Measurements from ENCODE around the gene SPTLC3.

Gene SPTLC3

DNA sequence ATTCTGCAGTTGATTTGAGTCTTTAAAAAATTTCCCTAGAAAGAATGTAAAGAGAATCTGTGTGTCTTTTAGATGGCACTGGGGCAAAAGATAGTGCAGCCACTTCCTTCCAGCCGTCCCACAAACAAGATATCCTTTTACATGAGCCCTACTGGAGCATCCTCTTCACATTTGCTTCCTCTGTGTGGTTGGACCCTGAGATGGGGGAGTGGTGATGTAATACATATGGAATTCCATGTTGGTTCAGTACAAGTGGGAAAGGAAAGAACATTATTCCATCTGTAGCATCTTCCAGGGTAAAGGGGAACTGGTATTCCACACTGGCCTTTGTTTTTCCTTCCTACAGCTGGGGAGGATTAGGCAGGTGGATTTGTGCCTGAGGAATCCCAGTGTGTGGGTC, 133.4 kb downstream of the SPTLC3 start:
- no peak for DNase-seq

DNA sequence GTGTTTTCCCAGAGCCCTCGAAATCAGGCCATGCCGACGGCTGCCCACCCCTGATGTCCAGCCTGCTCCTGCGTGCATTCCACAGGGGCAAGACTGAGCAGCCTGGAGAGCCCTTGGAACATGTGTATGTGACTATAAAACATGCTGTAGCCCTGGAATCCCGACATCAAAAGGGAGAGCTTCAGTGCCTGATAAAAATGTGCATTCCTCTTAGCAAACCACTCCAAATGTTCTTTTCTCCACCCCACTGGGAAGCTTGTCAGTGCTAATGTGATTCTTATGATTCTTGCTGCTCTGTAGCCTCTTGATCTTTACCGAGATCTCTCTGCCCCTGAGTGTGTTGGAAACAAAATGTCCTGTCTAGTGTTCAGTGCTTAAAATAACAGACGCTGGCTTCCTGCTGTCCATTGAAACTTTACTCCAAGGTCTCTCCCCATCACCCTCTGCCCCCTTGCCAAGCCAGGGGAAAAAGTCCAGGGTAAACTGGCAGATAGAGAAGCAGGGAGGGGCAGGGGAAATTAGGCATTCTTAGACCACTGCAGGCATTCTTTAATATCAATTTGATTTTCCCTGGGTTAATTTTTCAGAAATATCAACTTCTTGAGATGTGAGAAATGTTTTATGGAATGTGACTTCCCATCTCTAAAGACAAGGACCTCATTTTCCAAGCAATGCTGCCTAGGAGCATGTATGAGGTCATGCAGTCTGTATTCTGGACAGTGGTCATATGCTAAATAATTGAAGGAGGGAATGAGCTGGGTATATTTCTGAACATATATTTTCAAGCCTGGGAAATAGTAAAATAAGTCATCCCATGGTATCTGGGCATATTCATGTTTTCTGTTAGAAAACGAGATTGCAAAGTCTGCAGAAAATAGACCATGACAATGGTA, 138.5 kb downstream of the SPTLC3 start:
- DNase-seq, result no peak

DNA sequence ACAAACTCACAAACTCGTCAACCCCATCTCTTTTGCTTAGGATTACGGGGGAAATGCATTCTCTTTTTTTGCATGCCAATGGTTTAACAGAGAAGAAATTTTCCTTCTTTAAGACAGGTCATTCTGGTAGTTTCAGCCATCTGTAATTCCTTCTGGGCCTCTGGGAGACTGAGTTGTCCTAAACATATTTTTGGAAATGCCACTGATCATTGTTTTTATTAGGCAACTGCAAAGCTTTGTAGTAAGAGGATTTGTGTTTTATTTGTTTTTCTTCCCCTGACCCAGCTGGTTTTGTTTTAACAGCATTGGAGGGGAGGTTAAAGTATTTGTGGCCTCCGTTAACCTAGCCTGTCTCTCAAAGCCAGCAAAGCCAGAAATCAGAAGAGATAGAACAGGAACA, 139.2 kb downstream of the SPTLC3 start:
- DNase-seq, result no peak

DNA sequence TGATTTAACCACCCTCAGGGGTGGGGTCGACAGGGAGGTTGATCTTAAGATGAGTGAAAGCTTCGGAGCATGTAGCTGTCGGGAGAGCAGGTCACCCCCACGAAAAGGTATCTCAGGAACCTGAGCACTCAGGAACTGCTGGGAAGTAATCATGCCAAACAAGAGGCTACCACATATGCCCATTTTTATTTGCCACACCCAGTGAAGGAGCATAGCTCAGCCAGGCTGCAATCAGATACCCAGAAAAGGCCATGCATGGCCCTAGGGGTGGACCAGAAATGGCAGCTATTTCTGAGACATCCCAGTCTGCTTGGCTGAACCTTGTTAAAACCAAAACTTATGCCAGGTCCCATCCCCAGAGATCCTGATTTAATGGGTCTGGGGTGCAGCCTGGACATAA, 139.6 kb downstream of the SPTLC3 start:
- no peak for DNase-seq

DNA sequence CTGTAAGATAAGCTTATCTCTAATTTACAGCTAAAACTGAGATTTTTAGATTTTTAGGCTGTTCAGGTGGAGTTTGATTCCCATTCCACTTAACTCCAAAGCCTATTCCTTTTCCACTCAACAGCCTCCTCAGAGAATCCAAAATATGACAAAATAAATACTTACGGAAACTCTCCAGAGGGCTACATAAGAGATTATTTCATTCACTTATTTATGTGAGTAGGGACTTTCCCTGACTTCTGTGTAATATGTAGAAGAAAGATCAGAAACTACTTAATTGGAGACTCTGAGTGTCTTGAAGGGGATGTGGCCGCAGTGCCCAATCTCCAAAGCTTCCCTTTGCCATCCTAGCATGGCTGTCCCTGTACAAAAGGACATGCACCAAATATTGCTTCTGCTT, 140.2 kb downstream of the SPTLC3 start:
- DNase-seq, result no peak

DNA sequence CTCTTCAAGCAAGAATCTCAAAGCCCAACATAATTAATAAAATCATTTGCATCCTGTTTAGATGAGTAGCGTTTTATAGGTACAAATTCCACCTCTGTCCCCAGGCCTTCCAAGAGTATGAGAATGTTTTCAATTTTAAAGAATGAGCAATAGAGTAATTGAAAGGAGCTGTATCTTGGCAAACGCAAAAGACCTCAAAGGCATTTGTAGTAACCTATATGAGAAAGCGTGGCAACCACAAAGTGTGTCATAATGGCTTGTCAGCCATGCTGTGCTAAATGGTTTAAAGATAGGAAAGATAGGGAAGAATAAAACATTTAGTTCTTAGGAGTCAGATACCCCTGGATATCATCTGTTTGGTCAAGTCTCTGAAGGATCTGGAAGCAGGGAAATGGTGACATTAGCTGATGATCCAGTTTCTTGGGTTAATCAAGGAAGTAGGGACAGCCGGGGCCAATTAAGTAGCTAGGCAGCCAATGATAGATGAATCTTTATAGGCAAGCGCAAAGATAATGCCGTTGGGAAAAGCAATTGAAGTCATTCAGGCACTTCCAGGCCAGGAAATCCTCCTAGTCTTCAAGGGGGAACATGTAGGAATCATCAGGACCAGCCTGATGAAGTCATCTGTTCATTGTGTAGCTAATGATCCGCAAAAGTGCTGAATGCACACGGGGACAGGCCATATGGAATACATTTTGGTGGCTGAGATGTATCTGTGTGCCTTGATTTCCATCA, 140.8 kb downstream of the SPTLC3 start:
- no peak for DNase-seq

DNA sequence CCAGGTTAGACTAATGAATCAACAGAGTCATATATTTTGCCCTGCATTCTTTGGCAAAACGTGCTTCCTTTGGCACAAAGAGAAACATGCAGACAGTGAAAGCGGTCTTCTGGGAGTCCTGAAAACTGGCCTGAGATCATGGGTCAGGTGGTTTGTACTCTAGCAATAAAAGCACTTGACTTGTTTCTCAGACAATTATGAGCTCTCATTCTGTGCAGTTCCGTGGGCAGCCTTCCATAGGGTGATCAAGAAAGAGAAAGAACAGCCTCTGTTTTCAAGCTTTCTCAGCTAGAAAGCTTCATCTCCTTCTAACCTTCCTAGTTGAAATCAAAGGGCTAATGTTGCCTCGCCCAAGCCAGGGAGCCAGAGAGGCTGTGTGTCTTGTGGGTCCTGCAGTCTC, 149.6 kb downstream of the SPTLC3 start:
- DNase-seq, result no peak

DNA sequence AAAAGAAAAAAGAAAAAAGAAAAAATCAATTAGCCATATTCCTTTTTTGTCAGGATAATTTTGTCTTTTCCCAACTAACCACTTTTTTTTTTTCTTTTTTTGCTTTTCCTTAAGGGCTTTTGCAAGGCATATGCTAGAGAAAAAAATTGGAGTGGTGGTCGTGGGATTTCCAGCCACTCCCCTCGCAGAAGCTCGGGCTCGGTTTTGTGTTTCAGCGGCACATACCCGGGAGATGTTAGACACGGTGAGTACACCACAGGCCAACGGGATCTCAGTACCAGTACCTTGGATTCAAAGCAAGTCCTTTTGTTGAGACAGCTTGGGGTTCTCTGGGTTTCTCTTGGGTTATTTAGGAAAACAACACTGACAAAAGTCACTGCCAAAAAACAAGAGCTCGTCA, 151.1 kb downstream of the SPTLC3 start:
- no peak for DNase-seq

DNA sequence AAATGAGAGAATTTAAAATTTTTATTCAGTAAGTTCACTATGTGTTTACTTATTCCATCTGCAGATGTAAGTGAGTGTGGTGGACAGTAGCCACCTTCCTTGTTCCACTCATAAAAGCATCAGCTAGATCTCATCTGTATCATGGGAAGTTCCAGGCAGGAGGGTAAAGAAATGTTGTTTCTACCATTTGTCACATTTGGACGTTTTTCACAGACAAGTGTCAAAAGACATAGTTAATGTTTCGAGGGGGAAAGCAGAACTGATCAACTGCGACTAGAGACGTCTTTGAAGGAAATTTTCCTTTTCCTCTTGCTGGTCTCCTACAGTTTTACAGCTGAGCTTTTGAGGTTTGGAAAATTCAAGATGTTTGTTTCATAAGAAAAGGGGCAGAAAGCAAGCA, 156.4 kb downstream of the SPTLC3 start:
- DNase-seq, result no peak

DNA sequence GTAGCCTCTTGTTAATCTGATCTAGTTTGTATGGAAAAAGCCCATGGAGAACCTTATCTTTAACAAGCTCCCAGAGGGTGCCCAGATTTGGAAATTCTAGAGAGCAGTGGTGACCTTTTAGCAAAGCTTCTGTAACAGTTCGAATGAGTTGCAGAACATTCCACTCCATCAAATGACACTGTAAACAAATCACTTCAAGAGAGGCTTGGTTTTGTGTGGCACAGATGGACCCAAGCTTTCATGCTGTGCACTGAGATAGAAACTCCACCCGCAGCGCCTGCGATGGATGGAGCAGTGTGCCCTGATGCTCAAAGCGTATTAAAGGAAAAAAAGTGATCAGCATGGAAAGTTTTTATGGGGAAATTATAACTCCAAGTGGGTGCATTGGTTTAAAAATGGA, 157.2 kb downstream of the SPTLC3 start:
- no peak for DNase-seq

DNA sequence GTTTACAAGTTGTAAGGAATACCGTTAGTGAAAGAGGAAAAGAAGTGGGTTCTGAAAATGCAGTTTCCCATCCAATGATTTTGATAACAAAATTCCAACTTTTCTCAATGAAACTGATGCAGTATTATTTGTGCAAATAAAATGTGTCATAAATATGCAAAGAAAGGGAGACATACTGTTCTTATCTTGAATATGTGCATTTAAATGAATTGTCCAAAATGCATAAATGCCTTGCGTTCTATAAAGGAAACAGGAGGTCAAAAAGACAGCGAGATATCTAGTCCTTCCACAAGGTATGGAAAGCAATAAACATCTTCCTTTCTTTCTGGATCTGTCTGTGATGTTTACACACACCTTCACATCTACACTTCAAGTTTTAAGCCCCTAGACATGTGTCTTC, 157.7 kb downstream of the SPTLC3 start:
- no peak for DNase-seq

DNA sequence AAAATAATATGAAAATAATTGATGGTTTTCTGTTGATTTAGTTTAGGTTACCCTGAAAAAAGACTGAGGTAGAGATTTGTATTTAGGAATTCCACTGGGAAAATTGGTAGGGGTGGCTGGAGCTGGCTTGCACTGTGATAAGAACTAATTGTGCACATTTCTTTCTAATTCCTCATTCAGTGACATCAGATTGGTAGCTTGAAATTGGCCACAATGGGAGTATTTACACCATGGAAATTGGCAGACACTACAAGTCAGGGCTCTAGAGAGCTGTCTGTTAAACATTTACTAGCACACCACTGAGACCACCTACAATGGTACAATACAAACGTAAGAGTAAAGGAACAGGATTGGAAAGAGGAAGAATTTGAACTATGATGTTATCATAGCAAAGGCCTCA, 160.3 kb downstream of the SPTLC3 start:
- DNase-seq, result no peak

DNA sequence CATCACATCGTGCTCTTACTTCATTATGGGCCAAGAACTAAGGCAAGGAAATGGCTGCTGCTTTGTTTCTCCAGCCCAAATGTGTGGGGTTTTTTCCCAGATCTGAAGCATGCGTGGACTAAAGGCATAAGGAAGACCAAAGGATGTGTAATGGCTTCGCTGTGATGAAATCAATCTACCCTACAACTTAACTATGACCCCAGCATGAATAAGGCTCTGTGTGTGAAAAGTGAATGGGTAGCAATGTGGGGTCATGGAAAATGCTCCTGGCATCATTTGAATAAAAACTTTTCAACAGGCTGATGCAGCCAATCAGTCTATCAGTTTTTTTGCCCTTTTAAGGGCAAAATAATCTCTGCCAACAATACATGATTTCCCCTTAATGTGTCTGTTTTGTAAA, 162.0 kb downstream of the SPTLC3 start:
- no peak for DNase-seq

DNA sequence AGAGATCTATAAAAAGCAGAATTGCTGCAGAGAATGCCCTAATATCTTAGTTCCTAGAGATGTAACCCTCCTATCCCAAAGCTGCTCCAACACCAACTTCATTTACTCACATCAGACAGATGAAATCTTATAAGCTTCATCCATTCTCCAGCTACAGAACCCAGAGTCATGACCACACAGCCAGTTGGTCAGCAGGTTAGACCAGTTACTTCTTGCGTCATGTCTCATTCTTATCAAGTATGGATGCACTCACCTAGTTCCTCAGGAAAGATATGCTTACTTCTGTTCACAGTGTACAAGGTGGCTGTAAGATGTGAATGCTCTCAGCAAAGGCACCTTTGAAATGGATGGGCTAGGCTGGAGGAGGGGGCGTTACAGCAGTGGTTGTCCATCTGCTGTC, 164.4 kb downstream of the SPTLC3 start:
- no peak for DNase-seq

DNA sequence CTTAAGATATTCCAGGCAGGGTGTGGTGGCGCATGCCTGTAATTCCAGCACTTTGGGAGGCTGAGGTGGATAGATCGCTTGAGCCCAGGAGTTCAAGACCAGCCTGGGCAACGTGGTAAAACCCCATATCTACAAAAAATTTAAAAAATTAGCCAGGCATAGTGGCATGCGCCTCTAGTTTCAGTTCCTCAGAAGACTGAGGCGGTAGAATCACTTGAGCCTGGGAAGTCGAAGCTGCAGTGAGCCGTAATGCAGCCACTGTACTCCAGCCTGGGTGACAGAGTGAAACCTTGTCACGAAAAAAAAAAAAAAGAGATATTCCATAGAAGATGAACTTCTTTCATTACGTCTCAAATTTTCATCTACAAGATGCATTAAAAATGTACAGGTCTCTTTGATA, 165.6 kb downstream of the SPTLC3 start:
- DNase-seq, result no peak

DNA sequence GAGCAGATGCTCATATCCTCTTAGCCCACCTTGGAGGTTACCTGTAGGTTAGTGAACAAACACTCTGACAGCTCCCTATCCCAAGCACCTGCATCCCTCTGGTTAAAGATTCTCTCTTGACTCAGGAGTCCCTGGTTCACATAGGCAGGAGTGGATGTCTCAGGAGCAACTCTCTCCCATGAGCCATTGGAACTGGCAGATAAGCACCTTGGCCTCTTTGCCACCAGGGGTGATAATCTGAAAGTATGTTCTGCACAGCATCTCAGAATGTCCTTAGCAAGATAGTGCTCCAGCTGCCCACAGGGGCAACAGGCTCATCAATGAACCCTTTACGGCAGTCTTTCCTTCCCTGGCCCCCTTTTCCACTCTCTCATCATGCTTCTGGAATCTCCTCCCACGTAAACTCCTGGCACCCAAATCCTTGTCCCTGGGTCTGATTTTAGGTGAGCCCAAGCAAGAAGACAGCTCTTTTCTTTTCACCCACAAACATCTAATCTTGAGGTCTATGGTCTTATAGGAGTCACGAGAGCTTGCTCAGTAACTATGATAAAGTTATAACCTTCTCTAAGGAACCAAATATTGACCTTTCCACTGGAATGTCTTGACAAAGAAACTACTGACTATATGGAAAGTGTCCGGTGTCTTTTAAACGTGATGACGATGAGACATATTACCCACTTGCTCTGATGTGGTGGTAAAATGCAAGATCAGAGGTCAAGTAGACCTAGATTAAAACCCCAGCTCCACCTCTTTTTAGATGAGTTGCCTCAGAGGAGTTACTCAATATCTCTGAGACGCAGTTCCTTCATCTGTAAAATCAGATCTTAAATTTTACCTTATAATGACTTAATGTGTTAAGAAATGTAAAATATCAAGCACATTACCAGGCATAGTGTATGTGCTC, 172.5 kb downstream of the SPTLC3 start:
- DNase-seq, result no peak

DNA sequence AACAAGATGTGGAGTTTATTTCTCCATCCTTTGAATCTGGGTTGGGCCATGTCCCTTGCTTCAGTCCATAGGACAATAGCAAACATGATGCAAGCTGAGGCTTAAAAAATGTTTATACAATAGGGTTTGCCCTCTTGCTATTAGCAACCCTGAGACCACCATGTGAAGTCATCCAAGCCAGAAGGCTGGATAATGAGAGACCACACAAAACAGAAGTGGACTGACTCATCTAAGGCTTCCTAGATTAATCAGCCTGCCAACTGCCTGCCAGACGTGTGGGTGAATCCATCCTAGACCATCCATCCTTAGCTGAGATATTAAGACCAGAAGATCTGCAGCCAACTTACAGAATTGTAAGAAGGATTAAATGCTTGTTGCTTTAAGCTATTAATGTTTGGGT, 174.2 kb downstream of the SPTLC3 start:
- no peak for DNase-seq

DNA sequence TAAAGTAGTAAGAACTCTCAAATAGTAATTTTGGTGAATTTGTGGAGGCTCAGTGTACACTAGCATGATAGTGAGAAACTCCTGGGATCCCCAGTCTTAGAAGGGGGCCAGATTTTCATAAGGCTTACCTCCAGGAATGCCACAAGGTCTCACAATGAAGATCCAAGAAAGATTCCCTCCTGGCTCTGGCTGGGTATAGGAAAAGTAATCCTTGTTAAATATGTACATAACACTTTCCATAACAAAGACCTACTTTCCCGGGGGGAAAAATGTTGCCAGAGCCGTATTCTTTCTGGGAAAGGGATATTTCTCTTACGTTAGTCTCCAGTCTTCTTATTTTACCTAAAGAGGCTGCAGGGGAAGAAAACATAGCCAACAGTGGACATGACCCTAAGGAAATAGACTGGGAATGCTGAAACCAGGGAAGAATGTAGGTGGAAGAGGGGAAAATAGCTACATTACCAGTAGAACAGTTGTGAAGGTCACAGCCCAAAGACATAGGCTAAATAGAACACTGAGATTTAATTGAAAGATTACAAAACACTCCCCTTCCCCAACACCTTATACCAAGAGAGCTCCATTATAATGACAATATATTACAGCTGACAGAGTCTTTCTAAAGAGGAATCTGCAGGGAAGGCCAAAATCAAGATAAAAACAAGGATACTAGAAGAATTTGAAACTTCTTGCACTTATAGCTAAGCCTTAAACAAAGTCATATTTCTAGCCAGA, 177.4 kb downstream of the SPTLC3 start:
- DNase-seq, result no peak

DNA sequence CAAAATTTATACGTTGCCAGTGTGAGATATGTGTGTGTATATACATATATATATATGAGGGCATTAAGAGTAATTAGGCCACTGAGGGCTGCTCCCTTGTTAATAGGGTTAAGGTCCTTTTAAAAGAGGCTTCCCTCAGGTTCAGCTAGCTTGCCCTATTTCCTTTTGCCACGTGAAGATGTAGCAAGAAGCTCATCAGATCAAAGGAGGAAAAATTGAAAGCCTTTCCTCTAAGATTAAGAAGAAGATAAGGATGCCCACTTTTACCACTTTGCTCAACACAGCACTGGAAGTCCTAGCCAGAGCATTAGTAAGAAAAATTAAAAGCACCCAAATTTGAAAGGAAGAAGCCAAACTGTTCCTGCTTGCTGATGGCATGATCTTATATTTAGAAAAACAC, 179.1 kb downstream of the SPTLC3 start:
- no peak for DNase-seq

DNA sequence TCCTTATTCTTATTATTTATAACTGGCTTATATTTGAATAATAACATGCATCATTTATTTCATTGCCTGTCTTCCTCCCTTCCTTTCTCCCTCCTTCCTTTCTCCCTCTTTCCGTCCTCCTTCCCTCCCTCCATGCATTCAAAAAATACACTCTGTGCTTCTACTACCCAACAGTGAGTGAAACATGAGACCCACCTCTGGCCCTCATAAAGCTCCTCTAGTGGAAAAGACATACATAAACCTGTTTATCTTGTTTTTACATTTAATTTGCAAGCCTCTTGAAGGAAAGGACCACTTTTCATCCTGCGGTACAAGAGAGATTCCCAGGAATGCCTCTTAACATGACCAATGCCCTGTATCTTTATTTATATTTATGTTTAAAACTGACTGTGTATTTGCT, 190.5 kb downstream of the SPTLC3 start:
- no peak for DNase-seq

DNA sequence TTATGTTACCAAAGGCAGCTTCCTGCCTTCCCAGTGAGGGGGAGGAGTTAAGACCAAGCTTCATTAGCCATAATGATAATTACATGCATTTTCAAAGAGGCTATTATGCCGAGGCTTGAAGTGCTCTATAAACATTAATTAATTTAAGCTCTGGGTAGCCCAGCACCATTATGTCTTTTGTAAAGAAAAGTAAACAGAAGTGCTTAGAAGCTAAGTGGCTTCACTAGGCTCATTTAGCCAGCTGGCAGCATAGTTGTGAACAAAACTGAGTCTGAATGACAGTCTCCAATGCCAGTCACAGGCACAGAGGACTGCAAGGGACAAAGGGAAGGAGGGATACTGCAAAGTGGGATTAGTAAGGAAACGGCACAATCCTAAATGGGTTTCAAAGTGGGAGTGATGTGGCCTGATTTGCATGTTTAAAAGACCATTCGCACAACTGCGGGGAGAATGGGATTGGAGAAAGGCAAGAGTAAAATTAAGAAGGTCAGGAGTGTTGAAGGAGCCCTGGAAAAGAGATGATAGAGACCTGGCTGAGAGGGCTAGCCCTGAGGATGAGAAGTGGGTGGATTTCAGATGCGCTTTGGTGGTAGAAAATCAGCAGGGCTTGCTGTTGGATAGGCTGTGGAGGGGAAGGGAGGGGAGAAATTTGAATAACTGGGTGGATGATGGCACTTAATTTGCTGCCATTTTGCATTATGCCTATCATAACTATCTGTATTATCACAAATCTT, 192.2 kb downstream of the SPTLC3 start:
- DNase-seq, result no peak

DNA sequence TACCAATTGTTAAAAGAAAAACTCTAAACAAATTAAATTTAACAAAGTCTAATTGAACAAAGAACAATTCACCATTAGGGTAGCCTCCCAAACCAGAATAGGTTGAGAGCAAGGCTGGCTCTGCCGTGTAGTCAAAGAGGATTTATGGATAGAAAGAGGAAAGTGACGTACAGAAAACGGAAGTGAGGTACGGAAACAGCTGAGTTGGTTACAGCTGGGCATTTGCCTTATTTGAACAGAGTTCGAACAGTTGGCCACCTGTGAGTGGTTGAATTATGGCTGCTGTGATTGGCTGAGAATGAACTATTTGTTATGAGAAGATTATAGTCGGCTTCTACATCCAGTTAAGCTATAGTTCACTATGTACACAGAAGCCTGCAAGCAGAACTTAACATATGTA, 193.8 kb downstream of the SPTLC3 start:
- no peak for DNase-seq
